B cell (primary cell): ENCODE results near the gene SNX10. TPM values are rescaled to one million over a fixed set of nuclear protein-coding genes. Genes with fewer than 3 reads are reported as not detected.

ENCODE experiments used
- ATAC-seq: fragments of 200-7000 bp; cut with Tn5 transposase; one replicate; pipeline ENCODE4 v1.10.0; 2021; ENCODE audit warnings: low read depth, mild to moderate bottlenecking, moderate number of reproducible peaks, moderate library complexity
- CTCF ChIA-PET: fragments of 350-600 bp; sonication (Branson Sonifier 250); formaldehyde crosslinking; loops from one replicate; lab custom pipeline; 2021; ENCODE audit warnings: antibody characterized with exemption, inconsistent platforms; lab: Charles Lee
- POLR2A ChIA-PET: fragments of 350-600 bp; sonication (Branson Sonifier 250); formaldehyde crosslinking; loops from one replicate; lab custom pipeline; 2021; ENCODE audit warnings: antibody characterized with exemption; lab: Charles Lee
- DNase-seq: peaks from one replicate; pipeline ENCODE4 v3.0.0; 2013
- H2AFZ ChIP-seq: 2 replicates; pipeline ENCODE4 v1.6.1; 2012; ENCODE audit warnings: mild to moderate bottlenecking, low read depth, low read length; ENCODE audit not compliant: insufficient read depth, poor library complexity, severe bottlenecking
- H3K27ac ChIP-seq, 2 donors: 1 replicate in 1 of 2; 2 replicates in 1 of 2; pipeline ENCODE4 v1.5.1; 2012 to 2013; ENCODE audit warnings: low read length in 2 of 2, mild to moderate bottlenecking in 2 of 2, moderate library complexity in 1 of 2
- H3K27me3 ChIP-seq, 4 experiments: fragments of 200-600 bp in 1 of 4; sonication (generic) in 1 of 4; replicated peaks in 1 of 4; 1 replicate in 2 of 4; 2 replicates in 2 of 4; pipeline versions ENCODE4 v1.6.1 to v1.7.0; 2013 to 2016; ENCODE audit warnings: low read length in 3 of 4, mild to moderate bottlenecking in 2 of 4, mixed read lengths in 1 of 4, moderate library complexity in 1 of 4; ENCODE audit not compliant: insufficient read depth in 4 of 4, control insufficient read depth in 3 of 4; ENCODE audit errors: control extremely low read depth in 1 of 4
- H3K36me3 ChIP-seq, 2 experiments: replicated peaks in 1 of 2; 1 replicate in 1 of 2; 2 replicates in 1 of 2; pipeline versions ENCODE4 v1.6.1 to v1.7.1; 2013; ENCODE audit warnings: low read length in 1 of 2; ENCODE audit not compliant: insufficient read depth in 2 of 2, control insufficient read depth in 1 of 2; ENCODE audit errors: control extremely low read depth in 1 of 2, extremely low read depth in 1 of 2
- H3K4me1 ChIP-seq, 2 donors: fragments of 200-600 bp in 1 of 2; sonication (generic) in 1 of 2; 1 replicate in 1 of 2; 2 replicates in 1 of 2; pipeline versions ENCODE4 v1.5.1 to v1.6.1; 2013 to 2017; ENCODE audit warnings: low read length in 2 of 2; ENCODE audit not compliant: control insufficient read depth in 2 of 2, insufficient read depth in 2 of 2
- H3K4me2 ChIP-seq: replicated peaks from 2 replicates; pipeline ENCODE3; 2012; ENCODE audit warnings: mild to moderate bottlenecking, low read depth, low read length; ENCODE audit not compliant: poor library complexity, severe bottlenecking
- H3K4me3 ChIP-seq, 5 experiments: fragments of 200-600 bp in 1 of 5; sonication (generic) in 1 of 5; 1 replicate in 3 of 5; 2 replicates in 2 of 5; pipeline versions ENCODE4 v1.5.1 to v1.7.0; 2011 to 2016; ENCODE audit warnings: low read length in 4 of 5, mild to moderate bottlenecking in 4 of 5, low read depth in 2 of 5, control low read depth in 1 of 5, moderate library complexity in 1 of 5; ENCODE audit not compliant: insufficient read depth in 1 of 5; ENCODE audit errors: control extremely low read depth in 1 of 5, extremely low read depth in 1 of 5
- H3K79me2 ChIP-seq: fragments of 200-600 bp; sonication (generic); one replicate; pipeline ENCODE4 v1.6.0; 2016; ENCODE audit warnings: low read length; ENCODE audit not compliant: control insufficient read depth, insufficient read depth
- H3K9ac ChIP-seq: fragments of 200-600 bp; sonication (generic); 2 replicates; pipeline ENCODE4 v1.6.1; 2017; ENCODE audit warnings: mild to moderate bottlenecking, low read length, moderate library complexity
- H3K9me3 ChIP-seq, 3 donors: one replicate each; pipeline versions ENCODE4 v1.6.1 to v1.7.1; 2013; ENCODE audit warnings: low read length in 2 of 3; ENCODE audit not compliant: control insufficient read depth in 2 of 3, insufficient read depth in 1 of 3; ENCODE audit errors: control extremely low read depth in 1 of 3
- H4K20me1 ChIP-seq: 2 replicates; pipeline ENCODE4 v1.6.0; 2012; ENCODE audit warnings: mild to moderate bottlenecking, low read length; ENCODE audit not compliant: insufficient read depth, control insufficient read depth, poor library complexity, severe bottlenecking
- H3K27ac Mint-ChIP-seq: one replicate; pipeline ENCODE4 v1.8.0; 2021; ENCODE audit warnings: mixed read lengths
- H3K27me3 Mint-ChIP-seq: one replicate; pipeline ENCODE4 v1.8.0; 2021; ENCODE audit warnings: mixed read lengths
- H3K4me1 Mint-ChIP-seq: one replicate; pipeline ENCODE4 v1.8.0; 2021; ENCODE audit warnings: mixed read lengths
- H3K4me3 Mint-ChIP-seq: one replicate; pipeline ENCODE4 v1.8.0; 2021; ENCODE audit warnings: mixed read lengths
- H3K9me3 Mint-ChIP-seq: one replicate; pipeline ENCODE4 v1.8.0; 2022; ENCODE audit warnings: mixed read lengths; ENCODE audit not compliant: insufficient read depth
- EZH2 ChIP-seq: IDR thresholded peaks from 2 replicates; pipeline ENCODE4 v1.6.1; 2012; ENCODE audit warnings: borderline replicate concordance, low read depth, mild to moderate bottlenecking, moderate library complexity, low read length; ENCODE audit not compliant: insufficient read depth, poor library complexity, severe bottlenecking
- WGBS: methylation state at CpG from one replicate; pipeline ENCODE4 v1.1.5; 2013; ENCODE audit warnings: missing lambda C conversion rate; ENCODE audit not compliant: insufficient coverage; 5-methylcytosine and 5-hydroxymethylcytosine counted together
- intact Hi-C: fragments of 100-400 bp; cut with micrococcal nuclease; formaldehyde crosslinking; loops from one replicate; pipeline ENCODE4 v1.10.0; 2022
- polyA plus RNA-seq: library from polyadenylated mRNA; depleted of rRNA; stranded (reverse); fragments of >200 nt; gene quantifications from 2 replicates; pipeline ENCODE4 v1.2.3, GENCODE V29; 2012
- total RNA-seq, 2 donors: library from RNA; stranded (reverse); fragments of 120-200 nt in 1 of 2; gene quantifications; 1 replicate in 1 of 2; 2 replicates in 1 of 2; pipeline versions ENCODE4 v1.2.3 to v1.2.4, GENCODE V29; 2013 to 2022
- TF ChIP-seq, protein P1 (sequence below): fragments of 200-600 bp; IDR thresholded peaks from one replicate; pipeline ENCODE4 v1.8.0; 2022; ENCODE audit warnings: antibody characterized with exemption, mild to moderate bottlenecking

The SNX10 gene
- total and polyA plus RNA-seq, 2 donors (not counting 1 experiment from before 2014, with no cell fraction given): 26.5 to 29.2 TPM

DNA sequence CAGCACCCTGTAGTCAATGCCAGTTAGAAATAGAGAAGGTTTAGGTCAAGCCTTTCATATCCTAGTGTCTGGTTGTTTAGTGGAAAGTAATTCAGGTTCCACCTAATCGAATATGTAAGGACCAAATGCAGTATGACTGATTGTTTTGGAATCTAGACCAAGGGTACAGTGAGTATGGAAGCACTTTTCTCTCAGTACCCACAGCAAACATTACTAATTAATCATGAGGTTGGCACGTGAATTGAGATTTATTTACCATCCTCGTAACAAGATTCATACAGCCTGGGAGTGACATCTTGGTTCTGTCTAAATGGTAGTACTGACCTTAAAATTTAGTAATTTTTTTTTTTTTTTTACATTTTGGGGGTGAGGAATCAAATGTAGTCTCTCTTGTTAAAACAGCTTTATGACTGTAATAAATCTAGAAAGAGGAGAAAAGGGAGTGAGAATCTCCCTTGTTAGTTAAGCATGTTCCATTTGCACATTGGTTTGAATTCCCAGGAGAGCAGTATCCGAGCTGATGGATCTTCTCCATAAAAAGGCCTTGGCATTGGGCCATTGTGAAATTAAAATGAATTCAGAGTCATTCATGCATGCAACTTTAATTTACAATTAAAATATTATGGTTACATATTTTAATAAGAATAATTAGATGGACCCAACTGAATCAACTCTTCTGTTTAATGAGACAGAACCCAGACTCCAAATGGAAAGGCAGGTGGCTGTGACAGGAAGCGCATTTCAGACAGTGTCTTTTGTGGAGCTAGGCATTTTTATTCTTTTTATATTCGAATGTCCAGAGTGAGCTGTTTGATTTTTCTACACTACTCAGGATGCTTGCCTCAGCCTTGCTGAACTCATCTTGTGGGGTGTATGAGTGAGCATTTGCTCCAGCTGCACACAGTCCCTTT, 57.6 kb downstream of the SNX10 start:
- peak overlapping the region; percentile 34 for H3K27ac Mint-ChIP-seq
- H3K36me3 ChIP-seq: peaks cover 3 to 67% of the 10 kb centered on the region in 2 experiments
- intact Hi-C loops: no loop called here

More for the DNA sequence above, 57.6 kb downstream of the SNX10 start:
- ChIA-PET CTCF (interaction anchor here (1.2 to 3.2 kb wide), 6 partner anchors 15 to 72 kb away, joined by 3 to 14 read pairs (median 6); no protein-coding TSS in a partner anchor), POLR2A (no interaction called here)
- peaks cover 19% of the 10 kb centered on the region for H4K20me1 ChIP-seq
- no peak overlapping the region for H3K4me2 ChIP-seq
- Mint-ChIP-seq H3K4me3 (no peak overlapping the region), H3K27me3 (no peaks in the 10 kb centered on the region), H3K9me3 (no peaks in the 10 kb centered on the region), H3K4me1 (peaks cover 32% of the 10 kb centered on the region)
- H2AFZ ChIP-seq: no peak overlapping the region
- no peaks in the 10 kb centered on the region for H3K27me3 ChIP-seq
- TF ChIP-seq EZH2: no peak
- TF ChIP-seq, protein P1, sequence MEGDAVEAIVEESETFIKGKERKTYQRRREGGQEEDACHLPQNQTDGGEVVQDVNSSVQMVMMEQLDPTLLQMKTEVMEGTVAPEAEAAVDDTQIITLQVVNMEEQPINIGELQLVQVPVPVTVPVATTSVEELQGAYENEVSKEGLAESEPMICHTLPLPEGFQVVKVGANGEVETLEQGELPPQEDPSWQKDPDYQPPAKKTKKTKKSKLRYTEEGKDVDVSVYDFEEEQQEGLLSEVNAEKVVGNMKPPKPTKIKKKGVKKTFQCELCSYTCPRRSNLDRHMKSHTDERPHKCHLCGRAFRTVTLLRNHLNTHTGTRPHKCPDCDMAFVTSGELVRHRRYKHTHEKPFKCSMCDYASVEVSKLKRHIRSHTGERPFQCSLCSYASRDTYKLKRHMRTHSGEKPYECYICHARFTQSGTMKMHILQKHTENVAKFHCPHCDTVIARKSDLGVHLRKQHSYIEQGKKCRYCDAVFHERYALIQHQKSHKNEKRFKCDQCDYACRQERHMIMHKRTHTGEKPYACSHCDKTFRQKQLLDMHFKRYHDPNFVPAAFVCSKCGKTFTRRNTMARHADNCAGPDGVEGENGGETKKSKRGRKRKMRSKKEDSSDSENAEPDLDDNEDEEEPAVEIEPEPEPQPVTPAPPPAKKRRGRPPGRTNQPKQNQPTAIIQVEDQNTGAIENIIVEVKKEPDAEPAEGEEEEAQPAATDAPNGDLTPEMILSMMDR: no peak
- no peak overlapping the region for H3K27ac ChIP-seq
- peaks cover 0 to 3% of the 10 kb centered on the region in 2 donors for H3K4me1 ChIP-seq
- ATAC-seq (no peak), DNase-seq (no peak)
- peaks cover 69% of the 10 kb centered on the region for H3K79me2 ChIP-seq
- H3K9me3 ChIP-seq: no peaks in the 10 kb centered on the region
- no peak overlapping the region for H3K9ac ChIP-seq
- H3K4me3 ChIP-seq: no peak overlapping the region
- no CpG with 5 or more reads among the region's 6 CpGs for WGBS
